D341Med (cell line): ENCODE measurements around the gene GFOD1.

Experiments
- DNase-seq: peaks from one replicate; pipeline ENCODE4 v3.0.0; 2012; ENCODE audit warnings: low spot score

Gene GFOD1

GRCh38 chr6:13375360-13375878 is 112.0 kb downstream of the GFOD1 start:
- no peak for DNase-seq

- no peak for DNase-seq
These were observed 113.5 kb downstream of the GFOD1 start for GRCh38 chr6:13373919-13374318.

GRCh38 chr6:13373488-13373886 is 113.9 kb downstream of the GFOD1 start:
- DNase-seq, result no peak

GRCh38 chr6:13372688-13373487 is 114.5 kb downstream of the GFOD1 start:
- DNase-seq, result no peak

GRCh38 chr6:13372076-13372475 is 115.3 kb downstream of the GFOD1 start:
- no peak for DNase-seq

GRCh38 chr6:13371421-13372072 is 115.9 kb downstream of the GFOD1 start:
- DNase-seq, result no peak

- no peak for DNase-seq
These were observed 116.8 kb downstream of the GFOD1 start for GRCh38 chr6:13370623-13371022.

- DNase-seq, result no peak
These were observed 117.8 kb downstream of the GFOD1 start for GRCh38 chr6:13369591-13369990.

GRCh38 chr6:13368731-13369115 is 118.7 kb downstream of the GFOD1 start:
- DNase-seq, result no peak

GRCh38 chr6:13368079-13368730 is 119.2 kb downstream of the GFOD1 start:
- no peak for DNase-seq

GRCh38 chr6:13367396-13367795 is 120.0 kb downstream of the GFOD1 start:
- DNase-seq, result no peak

- no peak for DNase-seq
These were observed 122.1 kb downstream of the GFOD1 start for GRCh38 chr6:13365320-13365719.

GRCh38 chr6:13364842-13365241 is 122.6 kb downstream of the GFOD1 start:
- DNase-seq, result no peak

- DNase-seq, result no peak
These were observed 125.0 kb downstream of the GFOD1 start for GRCh38 chr6:13362412-13362811.

- DNase-seq, result no peak
These were observed 126.5 kb downstream of the GFOD1 start for GRCh38 chr6:13360671-13361540.

- no peak for DNase-seq
These were observed 128.1 kb downstream of the GFOD1 start for GRCh38 chr6:13359287-13359686.

- no peak for DNase-seq
These were observed 128.9 kb downstream of the GFOD1 start for GRCh38 chr6:13358511-13358910.

- DNase-seq, result no peak
These were observed 129.8 kb downstream of the GFOD1 start for GRCh38 chr6:13357551-13358075.

GRCh38 chr6:13355999-13356785 is 131.2 kb downstream of the GFOD1 start:
- no peak for DNase-seq

GRCh38 chr6:13355043-13355945 is 132.1 kb downstream of the GFOD1 start:
- no peak for DNase-seq
